Fibroblast of the conjunctiva (primary cell): ENCODE measurements around the gene SLC30A4.

Experiments
- DNase-seq: peaks from one replicate; pipeline ENCODE4 v3.0.0-alpha.2; 2010; ENCODE audit warnings: low read depth

The SLC30A4 gene

DNA sequence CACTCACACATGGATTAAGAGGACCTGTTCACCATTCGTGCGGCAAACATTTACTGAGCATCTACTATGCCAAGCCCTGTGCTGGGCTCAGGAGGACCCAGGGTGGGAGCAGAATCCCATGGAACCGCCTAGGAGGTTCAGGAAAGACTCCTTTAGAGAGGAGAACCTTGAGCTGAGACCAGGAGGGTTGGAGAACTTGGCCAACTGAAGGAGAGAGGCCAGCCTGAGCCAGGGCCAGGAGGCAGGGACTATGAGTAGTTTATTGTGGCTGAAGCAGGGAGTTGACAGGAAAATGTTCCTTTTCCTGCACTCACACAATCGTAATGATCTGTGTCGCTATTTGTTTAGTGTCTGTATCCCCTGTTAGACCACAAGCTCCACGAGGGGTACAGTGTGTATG lies 71.3 kb downstream of the SLC30A4 start:
- no peak for DNase-seq

DNA sequence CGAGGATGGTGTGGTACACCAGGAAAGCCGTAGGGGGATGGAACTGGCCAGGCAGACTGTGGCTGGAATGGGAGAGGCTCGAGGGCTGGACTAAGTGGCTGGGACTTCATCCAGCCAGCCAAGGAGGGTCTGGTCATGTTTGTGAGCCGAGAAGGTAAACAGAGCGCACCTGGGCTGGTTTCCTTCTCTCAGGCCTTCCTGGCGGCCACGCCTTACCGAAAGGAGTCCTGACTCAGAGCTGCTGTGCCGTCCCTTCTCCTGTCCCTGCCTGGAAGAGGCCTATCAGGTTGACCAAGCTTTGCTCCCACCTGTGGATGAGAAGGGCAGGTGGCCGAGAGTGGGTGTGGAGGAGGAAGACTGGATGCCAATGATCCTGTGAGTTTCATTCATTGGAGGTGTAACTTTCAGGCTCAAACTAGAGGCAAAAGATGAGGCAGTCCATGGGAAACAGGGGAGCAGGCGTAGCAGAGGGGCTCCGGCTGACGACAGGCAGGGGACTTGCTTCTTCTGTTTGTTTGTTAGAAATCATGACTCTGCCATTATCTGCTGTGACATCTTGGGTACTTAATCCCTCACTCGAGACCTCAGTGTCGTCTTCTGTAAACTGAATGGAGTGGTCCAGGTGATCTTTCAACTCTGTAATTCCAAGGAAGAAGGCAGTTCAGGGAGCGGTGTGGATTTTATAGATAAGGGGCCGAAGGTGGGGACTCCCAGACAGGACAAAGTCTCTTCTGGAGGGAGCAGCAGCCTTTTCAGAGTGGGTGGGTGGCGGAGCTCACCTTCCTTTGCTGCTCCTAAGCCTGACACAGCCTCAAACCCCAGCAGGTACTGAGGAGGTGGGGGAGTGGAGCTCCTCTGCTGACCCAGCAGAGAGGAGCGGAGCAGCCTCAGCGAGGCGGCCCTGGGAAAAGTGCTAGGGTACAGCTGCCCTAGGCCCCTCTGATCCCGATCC lies 72.4 kb downstream of the SLC30A4 start:
- DNase-seq: no peak

- no peak for DNase-seq
Observed at GRCh38 chr15:45449395-45449794, 73.2 kb downstream of the SLC30A4 start.

- DNase-seq: no peak
Observed at GRCh38 chr15:45448066-45448915, 74.3 kb downstream of the SLC30A4 start.

DNA sequence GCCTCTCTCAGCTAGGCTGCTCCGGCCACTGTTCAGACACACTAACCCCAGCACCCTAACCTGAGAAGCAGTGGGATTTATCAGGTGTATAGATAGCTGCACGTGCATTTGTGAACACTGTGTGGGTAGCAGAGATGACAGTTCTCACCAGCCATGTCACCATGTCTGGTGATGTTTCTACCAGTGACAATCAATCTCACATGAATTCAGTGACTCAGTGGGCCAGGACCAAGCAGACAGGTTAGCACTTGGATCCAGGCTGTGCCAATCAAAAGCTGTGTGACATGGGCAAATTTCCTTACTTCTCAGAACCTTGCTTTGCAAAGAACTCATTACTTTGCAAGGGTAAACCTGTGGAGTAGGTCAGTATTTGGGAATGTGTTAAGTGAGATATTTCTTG lies 78.9 kb downstream of the SLC30A4 start:
- DNase-seq: no peak

GRCh38 chr15:45442507-45443135 lies 79.9 kb downstream of the SLC30A4 start:
- no peak for DNase-seq

- no peak for DNase-seq
Observed at GRCh38 chr15:45441686-45442085, 80.9 kb downstream of the SLC30A4 start.

DNA sequence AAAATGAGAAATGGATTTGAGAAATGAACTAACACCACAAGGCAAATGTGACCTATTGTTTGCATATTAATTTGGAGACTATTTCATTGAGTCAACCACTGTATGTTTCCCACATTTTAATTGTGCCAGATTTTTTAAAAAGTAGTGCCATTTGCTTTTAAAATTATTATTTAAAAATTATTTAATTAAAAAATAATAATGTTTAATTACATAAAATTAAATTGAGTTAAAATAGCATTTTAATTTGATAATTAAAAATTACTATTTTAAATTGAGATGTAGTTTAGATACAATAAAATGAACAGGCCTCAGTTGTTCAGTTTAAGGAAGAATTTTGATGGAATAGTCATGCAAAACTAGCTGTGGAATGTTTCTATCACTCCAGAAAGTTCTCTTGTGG lies 81.5 kb downstream of the SLC30A4 start:
- DNase-seq: no peak

DNA sequence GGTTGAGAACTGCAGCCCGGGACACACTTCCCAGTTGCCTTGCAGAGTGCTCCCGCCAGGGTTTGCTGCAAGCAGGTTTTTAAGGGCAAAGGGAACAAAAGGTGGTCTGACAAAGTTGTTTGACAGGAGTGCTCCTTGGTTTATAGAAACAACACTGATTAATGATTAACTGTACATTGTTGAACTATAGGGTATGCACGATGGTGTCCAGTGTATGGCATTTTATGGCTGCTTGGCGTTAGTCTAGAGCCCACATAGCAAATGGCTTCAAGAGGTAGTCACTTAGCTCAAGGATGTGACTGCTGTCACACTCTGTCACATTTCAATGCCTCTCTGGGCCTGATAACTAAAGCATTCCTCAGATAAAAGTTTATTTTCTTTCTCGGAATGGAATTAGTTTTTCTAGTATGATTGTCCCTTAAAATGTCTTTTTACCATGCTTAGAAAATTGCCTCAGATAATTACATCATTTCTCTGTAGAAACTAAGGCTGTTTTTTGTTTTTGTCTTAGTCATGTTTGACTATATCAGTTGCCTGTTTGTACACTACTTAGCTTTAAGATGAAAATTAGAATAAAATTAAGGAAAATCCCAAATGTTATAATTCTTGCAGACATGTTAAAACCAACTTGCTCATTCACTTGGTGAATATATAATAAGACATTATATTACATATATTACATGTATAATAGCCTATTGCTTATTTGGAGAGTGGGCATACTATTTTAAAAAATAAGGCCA lies 82.9 kb downstream of the SLC30A4 start:
- DNase-seq: no peak

- DNase-seq: no peak
Observed at GRCh38 chr15:45435124-45435903, 87.2 kb downstream of the SLC30A4 start.

DNA sequence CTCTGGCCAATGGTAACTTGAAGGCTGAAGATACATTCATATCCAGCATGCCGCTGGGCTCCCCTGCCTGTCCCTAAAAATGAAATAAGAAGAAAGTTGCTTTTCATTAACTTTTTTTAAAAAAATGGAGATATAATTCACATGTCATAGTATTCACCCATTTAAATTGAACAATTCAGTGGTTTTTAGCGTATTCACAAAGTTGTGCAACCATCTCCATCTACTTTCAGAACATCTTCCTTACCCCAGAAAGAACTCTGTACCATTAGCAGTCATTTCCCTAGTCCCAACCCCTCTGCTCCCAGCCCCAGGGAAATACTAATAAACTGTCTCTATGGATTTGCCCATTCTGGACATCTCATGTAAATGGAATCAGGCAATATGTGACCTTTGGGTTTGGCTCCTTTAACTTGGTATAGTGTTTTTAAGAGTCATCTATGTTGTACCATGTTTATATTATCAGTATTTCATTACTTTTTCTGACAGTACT lies 88.4 kb downstream of the SLC30A4 start:
- no peak for DNase-seq

DNA sequence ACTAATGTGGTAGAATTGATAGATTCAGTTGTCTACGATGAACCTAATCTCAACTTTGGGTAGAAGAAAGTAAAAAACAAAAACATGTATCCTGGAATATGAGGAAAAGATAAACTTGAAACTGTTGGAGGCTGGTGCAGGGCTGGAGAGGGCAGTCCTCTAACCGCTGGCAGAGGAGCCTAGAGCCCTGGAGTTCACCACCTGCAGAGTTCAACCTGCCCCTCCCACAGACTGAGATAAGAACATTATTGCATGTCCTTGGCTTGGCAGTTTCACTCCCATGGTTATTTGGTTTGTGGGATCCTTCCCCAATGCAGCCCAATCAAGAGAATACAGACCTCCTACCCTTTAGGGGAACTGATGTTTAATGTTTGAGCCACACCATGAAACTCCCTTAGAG lies 91.0 kb downstream of the SLC30A4 start:
- DNase-seq: no peak

GRCh38 chr15:45429941-45430792 lies 92.4 kb downstream of the SLC30A4 start:
- no peak for DNase-seq
